NCI-H2171 treated with DMSO at 0.1 percent for 48 hours (cell line): ENCODE data around the gene JARID2.

Experiments used
- DNase-seq: peaks from one replicate; lab custom pipeline; 2025; lab: John Stamatoyannopoulos, UW

Gene JARID2

DNA sequence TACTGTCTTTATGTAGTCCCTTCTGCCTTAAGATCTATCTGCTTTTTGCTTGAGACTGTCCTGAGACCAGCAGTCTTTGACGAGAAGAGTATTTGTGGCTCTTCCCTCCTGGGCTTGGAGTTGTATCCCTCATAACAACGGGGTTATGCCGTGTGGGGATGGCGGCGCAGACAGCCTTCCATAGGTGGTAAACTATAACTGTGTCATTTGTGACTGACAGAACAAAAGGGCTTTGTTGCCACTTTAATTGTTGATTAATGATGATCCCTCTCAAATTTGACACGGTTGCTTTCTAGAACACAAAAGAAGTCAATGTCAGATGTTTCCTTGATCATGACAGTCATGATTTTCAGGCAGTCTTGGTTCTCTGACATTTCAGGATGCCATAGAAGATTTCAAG lies 196.6 kb downstream of the JARID2 start:
- DNase-seq, result no peak

DNA sequence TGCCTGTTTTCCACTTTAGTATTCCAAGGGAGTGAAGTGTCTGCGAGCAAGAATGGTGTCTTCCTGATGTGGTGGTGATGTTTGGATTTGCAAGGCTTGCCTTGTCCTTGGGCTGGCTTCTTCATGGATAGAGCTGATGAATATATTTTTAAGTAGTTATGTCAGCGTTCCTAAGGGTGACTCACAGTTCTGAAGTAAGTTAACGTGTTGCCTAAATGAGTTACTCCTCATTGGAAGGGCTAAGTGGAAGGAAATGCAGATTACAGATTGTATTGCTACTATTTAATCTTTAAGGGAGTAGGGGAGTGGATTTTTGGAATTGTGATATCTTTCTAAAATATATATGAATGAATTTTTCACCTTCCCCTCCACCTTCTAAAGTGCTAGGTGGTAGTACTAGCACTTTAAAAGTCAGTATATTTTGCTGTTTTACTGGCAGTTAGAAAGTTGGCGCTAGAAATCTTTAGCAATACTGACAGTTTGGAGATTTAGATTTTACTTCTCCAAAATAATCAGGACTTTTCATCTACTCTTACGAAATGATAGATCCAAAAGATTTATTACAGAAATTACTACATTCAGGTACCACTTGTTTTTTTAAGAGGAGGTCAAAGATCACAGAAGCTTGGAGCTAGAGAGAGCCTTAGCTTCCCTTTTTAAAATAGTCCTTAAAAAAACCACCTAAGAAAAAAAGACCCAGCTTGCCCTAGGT lies 197.4 kb downstream of the JARID2 start:
- DNase-seq, result no peak

DNA sequence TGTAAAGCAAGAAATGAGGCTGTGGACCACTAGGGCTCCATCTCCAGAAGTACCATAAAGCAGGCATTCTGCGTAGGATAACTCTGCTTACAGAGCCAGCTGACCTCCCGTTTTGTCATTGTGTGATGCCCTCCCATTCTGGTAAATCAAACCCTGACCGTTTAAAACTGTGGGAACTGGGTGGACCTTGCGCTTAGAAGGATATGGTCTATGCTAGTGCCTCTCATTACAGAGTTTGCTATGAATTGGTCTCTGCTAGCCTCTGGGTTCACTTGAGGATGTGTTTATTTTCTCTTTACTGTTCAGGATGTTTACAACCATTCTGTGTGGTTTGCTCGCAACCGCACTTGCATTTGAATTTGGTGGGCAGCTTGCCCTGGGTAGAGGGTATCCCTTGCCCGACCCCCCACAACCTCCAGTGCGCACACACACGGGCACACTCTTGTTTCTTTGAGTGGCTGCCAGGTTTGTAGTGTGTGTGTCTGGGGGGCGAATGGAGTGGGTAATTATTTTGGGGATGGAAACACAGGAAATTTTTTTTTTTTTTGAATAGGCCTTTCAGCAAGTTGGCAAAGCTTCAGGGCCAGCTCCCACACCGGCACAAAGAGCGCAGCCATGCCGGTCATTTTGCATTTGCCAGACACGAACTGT lies 198.3 kb downstream of the JARID2 start:
- DNase-seq, result no peak

DNA sequence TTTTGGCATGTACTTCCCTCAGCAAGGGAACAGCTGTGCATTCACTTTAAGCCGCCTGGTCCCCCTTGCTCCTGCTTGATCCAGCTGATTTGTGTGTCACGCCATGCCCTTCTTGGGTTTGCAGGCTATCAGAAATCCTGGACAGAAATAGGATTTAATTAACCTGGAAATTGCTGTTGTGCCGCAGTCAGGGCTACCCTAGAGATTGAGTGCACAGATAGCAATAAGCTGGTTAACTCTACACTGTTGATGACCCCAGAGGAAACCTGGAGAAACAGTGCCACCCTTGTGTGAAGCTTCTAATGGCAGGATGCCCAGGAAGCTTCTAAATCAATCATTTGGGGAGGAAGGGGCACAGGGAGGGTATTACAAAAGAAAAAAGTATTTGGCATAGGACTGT lies 199.0 kb downstream of the JARID2 start:
- peak; percentile 38 for DNase-seq

DNA sequence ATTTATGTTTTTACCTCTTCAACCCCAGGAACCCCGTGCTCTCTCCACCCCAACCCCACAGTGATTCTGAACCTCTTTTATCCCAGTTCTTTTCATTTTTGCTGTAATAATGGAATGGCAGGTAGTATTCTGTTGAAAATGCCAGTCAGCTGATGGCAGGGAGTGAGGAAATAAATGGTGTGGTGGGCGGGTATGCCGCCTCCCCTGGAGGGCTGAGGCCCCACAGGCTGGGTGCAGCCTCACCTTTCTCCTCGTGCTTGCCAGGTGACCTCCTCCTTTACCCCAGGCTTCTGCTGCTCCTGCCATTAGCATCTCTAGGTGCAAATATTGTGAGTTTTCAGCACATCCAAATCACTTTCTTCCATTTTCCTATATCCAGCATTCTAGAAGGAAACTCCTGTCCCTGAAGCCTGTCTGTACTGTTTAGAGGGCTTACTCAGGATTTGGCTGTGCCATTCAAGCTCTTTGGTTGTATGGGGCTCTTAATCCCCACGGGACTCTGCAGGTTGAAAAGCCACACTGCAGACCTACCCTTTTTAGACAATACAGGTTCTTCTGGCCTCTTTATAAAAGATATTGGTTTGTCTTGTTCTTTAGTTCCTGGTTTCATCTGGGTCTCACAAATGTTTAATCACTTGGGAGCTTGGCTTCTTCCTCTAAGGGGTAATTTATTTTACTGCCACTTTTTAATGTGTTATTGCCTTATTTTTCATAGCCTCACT lies 201.8 kb downstream of the JARID2 start:
- DNase-seq, result peak; percentile 17

DNA sequence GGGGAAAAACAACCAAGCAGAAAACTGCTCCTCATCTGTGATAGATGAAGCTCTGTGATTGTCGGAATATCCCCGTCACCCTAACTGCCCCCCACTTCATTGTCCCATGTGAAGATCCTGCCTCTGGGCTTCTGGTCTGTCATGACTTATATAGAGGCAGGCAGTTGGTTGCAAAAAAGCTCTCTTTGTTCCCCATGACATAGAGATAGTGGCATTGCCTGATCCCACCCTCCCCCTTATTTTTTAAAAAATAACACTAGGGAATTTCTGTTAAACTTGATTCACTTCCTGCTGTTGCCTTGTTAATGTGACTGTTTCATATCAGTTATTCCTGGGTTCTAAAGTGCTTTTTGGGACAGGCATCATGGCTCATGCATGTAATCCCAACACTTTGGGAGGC lies 203.1 kb downstream of the JARID2 start:
- DNase-seq, result no peak

DNA sequence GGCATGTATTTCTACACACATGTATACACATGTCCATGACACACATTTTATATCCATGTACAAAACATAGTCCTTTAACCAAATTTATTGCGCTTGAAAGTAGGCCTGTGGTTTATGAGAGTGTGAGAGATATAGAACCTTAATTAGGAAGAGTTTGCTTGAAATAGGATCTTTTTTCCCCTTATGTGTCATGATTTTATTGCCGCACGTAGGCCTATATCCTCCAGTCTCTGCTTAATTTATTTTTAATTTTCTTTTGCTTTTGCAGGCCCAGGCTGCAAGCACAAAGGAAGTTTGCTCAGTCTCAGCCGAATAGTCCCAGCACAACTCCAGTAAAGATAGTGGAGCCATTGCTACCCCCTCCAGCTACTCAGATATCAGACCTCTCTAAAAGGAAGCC lies 205.9 kb downstream of the JARID2 start:
- DNase-seq, result no peak

DNA sequence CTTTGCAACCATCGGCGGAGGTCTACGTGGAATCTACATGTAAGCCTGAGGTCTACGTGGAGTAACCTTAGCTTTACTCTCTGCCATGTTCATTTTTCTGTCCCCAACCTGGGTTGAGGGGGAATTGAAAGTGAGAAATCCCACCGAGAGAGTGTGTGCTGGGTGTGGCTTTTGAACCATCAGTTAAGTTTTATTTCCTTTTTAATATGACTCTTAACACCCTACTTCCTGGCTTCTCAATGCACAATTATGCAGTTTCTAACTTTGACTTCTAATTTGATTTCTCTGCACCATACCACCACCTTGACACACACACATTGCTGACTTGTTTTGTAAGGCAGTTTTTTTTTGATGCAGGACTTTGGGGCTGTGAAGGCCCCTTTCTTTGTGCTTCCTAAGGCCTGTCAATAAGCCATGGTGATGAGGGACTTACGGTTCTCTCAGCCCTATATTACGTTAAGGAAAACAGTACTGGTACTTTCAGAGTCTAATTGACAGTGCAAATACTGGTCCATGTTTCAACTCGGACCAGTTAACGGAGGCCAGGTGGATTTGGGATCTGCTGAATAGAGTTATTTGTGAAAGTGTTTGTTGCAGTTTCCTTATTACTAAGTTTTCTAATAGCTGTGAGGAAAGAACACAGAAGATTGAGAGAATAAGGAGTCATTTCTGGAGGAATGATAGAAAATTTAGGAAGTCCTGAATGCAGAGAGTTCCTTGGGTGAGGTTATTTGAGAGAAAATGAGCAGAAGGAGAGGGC lies 206.5 kb downstream of the JARID2 start:
- no peak for DNase-seq

DNA sequence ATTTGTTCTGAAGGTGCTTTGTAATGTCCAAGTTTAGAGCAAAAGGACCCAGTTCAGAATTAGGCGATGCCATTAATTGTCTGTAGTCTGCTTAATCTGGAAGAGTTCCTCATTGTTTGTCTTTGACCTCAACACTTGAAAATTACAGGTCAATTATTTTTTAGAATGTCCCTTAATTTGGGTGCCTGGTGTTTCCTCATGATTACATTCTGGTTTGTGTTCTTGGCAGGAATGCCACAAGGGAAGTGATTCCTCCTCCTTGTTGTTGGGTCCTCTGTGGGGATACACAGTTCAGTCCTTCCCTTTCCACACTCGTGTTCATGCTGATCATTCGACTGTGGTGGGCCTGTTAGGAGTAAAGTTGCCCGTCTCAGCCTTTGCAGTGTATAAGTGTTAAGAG lies 207.3 kb downstream of the JARID2 start:
- DNase-seq, result no peak

DNA sequence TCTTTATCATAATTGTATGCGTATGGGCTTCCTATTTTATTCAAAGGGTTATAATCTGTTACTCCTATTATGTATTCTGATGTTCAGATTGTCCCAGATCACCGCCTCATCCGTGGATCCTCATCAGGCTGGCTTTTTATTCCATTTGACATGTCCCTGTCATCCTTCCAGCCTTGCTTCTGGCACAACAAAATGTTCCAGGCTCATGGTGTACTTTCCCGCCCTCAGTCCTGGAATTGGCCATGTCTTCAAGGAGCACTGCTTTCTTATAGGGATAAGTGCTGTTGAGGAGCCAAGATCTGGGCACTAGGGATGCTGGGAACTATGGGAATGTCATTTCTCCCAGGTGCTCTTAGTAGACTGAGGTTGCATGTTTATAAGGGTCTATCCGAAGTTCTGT lies 207.8 kb downstream of the JARID2 start:
- DNase-seq, result no peak

DNA sequence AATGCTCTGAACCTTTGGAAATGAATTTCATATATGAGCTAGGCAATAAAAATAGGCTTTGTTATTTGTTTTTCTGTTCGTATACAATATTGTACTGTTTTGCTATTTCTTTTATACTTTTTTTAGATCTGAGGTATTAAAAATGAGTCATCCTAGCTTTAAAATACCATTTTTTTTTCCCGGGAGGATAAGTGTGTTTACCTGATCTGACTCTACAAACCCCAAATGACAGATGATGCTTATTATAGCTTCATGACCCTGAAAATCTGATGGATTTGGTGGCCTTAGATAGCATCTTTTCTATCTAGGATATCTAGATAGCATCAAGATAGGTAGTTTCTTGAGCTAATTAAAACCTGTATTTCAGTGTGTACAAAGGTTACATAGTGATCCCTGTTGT lies 210.6 kb downstream of the JARID2 start:
- DNase-seq, result peak; percentile 55

DNA sequence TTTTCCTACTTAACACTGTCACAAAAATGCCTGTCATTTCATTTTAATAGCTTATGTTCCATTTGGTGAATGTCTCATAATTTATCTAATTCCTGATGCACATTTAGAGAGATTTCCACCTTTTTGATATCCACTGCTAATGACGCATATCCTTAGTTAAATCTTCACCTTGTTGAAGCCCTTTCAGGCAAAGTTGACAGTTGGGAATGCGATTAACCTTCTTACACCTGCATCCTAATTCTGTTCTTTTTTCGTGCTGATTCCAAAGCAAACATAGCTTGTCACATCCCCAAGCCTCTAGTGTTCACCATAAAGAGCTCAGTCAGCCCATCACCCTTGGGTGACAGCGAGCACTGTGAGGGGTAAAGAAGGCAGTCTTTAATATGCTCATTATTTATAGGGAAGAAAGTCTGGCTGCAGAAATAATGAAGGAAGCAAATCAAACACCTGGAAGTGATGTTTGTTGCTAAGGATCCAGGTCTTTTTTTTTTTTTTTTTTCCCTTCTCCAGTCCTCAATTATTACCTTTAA lies 211.3 kb downstream of the JARID2 start:
- DNase-seq, result no peak

DNA sequence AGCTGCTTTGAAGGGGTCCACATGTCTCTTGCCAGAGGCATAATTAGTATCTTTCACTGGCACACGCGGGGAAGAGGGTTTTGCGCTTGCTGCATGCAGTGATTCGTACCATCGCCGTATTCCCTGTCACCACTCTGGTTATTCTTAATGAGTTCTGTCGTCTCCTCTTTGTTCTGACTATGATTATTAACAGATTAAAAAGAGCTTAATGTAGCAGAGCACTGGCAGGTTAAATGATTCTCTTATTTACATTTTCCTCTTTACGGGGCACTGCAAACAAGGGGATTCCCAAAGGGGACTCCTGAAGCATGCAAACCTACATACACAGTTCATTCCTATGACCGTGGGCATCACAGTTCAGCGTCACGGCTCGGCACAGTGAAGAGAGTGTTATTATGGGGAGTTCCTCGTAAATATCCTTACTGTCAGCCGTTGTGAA lies 212.2 kb downstream of the JARID2 start:
- DNase-seq, result no peak

DNA sequence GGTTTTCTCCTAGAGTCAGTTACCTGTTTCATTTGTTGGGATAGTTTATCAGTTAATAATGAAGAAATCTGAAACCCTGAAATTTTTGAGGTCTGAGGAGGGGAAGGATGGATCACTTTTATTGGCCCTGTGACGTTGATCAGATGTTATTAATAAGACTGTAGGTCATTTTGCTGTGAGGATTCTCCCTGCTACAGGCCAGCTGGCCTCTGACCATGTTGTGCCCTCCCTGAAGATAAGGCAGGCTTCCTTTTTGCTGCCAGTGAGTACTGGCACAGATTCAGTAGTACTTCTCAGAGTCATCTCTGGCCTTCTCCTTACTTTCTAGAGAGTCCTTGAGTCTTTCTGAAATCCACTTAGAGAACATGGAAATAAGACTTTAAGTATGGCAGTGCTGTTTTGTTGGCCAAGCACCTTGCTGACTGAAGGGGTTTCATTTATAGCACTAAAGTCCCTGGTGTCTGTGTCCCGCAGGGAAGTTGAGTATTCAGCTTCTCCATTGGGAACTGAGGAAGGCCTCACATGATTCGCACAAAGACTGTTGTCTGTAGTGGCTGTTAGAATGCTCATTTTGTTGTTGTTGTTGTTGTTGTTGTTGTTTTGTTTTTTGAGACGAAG lies 214.3 kb downstream of the JARID2 start:
- DNase-seq, result no peak

DNA sequence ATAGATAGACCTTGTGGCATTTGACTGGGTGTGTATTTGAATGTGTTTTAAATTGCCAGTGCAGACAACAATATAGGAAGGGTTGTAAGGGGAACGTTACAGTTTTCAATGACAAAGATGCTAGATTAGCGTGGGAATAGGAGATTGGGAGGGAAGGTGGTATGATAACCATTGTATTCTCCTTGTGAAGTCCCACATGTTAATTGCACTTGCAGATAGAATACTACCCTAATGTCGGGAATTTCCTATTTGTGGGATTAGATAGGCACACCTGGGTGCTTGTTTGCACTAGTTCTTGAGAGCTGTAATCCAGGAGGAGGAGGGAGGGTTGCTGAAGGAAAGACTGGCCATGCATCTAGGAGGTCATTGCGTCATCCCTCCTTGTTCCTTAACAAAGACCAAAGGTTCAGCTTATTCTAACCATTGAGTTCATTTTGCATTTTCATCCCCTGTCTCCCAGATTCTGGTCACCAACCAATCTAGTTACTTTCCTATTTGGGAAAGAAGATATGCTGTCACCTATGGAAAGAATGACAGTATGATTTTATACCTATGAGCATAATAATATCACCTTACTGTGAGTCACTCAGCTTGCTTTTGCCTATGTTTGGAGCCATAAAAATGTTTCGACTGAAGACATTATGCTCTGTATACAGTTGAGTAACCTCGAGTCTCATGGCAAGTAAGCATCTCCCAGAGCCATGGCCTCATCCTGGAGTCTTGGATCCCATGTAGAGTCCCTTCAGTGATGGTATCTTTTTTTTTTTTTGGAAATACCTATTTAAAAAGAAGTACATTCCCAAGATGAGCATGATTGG lies 215.5 kb downstream of the JARID2 start:
- no peak for DNase-seq

DNA sequence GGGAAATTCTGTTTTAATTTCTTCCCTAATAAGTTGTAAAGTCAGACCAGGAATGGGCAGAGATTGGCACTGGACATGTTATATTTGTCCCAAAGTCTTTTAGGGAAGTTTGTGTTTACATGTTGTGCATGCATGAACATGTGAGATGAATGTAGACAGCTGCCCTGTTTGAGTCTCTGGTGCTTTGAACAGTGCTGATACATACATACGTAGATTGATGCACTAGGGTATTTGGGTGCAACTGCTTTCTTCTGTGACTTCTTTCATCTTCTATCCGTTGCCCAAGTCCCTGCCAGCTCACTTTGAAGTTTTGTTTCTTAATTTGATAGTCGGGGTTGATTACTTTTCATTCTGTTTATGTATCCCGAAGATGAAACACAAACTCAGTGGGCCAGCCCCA lies 216.4 kb downstream of the JARID2 start:
- DNase-seq, result no peak

DNA sequence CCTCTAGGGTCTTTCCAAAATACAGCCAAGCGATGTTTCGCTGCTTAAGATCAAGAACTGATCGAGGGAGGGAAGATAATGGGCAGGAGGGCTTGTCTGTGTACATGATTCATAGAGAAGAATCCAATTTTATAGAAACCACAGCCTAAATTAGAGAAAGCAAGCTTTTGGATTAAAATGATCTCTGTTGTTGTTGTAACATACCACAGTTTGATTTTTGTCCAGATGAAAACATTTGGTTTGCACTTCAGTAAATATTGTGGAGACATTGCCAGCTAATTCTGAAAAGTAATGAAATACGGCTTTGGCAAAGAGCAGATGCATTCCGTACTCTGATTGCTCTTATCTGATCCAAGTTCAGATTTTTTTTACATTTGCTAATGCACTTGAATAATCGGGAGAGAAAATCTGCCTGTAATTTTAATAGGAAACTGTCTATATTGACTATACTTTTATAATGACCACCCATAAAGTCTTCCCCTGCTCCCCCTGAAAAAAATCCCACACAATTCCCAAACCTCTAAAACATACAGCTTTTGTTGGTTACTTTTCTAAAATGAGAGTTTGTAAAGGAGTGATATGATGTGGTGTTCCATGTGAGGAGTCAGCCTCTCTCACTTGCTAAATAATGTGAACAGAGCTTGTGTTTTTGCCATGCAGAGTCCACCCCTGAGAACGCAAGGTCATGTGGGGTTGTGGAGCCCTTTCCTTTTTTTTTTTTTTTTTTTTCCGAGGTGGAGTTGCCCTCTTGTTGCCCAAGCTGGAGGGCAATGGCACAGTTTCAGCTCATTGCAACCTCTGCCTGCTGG lies 217.1 kb downstream of the JARID2 start:
- peak; percentile 37 for DNase-seq

DNA sequence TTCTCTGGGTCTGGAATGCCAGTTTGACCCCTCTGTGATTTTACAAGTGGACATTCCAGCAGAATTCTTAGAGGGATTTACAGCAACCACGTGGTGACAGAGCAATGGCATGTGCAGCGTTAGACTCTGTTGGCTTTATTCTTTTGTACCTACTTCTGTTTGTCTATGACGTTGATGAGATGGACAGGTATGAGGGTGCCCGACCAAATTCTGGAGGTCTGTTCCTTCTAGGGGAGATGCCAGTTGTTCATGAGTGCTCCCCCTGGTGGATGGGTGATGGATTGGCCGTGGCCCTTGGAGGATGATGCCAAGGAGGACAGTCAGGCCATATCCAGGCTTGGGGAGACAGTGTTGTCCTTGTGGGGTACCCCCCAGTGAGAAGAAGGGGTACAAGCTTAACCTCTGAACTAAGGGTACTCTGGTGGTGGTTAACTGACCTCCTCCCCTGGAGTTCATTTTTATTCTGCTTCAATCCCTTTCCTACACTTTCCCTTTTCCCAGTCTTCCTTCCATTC lies 218.4 kb downstream of the JARID2 start:
- DNase-seq, result no peak

DNA sequence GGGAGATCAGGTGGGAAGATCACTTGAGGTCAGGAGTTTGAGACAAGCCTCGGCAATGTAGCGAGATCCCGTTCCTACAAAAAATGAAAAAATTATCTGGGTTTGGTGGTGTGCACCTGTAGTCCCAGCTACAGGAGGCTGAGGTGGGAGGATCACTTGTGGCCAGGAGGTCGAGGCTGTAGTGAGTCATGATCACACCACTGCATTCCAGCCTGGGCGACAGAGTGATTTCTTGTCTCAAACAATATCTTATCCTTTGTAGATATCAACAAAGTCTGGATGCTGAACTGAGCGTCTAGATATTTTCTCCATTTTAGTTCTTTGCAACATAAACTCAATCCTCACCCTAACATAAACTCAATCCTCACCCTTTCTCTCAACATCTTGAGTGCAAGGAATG lies 219.3 kb downstream of the JARID2 start:
- no peak for DNase-seq

DNA sequence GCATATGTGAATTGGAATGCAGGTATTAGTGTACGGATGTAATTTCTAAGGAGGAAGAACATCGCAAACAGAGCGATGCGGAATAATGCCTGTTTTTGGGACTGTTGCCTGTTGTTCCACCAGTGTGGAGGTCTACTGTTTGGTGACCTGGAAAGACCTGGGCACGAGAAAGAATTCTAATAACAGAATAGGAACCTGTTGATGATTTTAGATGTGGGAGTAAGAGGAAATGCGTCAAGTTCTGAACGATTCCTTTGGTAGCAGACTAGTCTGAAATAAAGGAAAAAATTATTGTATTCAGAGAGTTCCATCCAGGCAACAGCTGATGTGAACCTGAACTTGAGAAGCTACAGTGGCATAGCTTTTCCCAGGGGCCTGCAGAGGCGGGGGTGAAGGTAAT lies 224.9 kb downstream of the JARID2 start:
- DNase-seq, result no peak
